B cell (primary cell): Measurements from ENCODE around the gene HINFP. TPM values are rescaled to one million over a fixed set of nuclear protein-coding genes. Genes with fewer than 3 reads are reported as not detected.

Experiments
- ATAC-seq: fragments of 200-7000 bp; cut with Tn5 transposase; one replicate; pipeline ENCODE4 v1.10.0; 2021; ENCODE audit warnings: low read depth, mild to moderate bottlenecking, moderate number of reproducible peaks, moderate library complexity
- CTCF ChIA-PET: fragments of 350-600 bp; sonication (Branson Sonifier 250); formaldehyde crosslinking; loops from one replicate; lab custom pipeline; 2021; ENCODE audit warnings: antibody characterized with exemption, inconsistent platforms; lab: Charles Lee
- POLR2A ChIA-PET: fragments of 350-600 bp; sonication (Branson Sonifier 250); formaldehyde crosslinking; loops from one replicate; lab custom pipeline; 2021; ENCODE audit warnings: antibody characterized with exemption; lab: Charles Lee
- DNase-seq: peaks from one replicate; pipeline ENCODE4 v3.0.0; 2013
- H2AFZ ChIP-seq: 2 replicates; pipeline ENCODE4 v1.6.1; 2012; ENCODE audit warnings: mild to moderate bottlenecking, low read depth, low read length; ENCODE audit not compliant: insufficient read depth, poor library complexity, severe bottlenecking
- H3K27ac ChIP-seq, 2 donors: 1 replicate in 1 of 2; 2 replicates in 1 of 2; pipeline ENCODE4 v1.5.1; 2012 to 2013; ENCODE audit warnings: low read length in 2 of 2, mild to moderate bottlenecking in 2 of 2, moderate library complexity in 1 of 2
- H3K27me3 ChIP-seq, 4 experiments: fragments of 200-600 bp in 1 of 4; sonication (generic) in 1 of 4; replicated peaks in 1 of 4; 1 replicate in 2 of 4; 2 replicates in 2 of 4; pipeline versions ENCODE4 v1.6.1 to v1.7.0; 2013 to 2016; ENCODE audit warnings: low read length in 3 of 4, mild to moderate bottlenecking in 2 of 4, mixed read lengths in 1 of 4, moderate library complexity in 1 of 4; ENCODE audit not compliant: insufficient read depth in 4 of 4, control insufficient read depth in 3 of 4; ENCODE audit errors: control extremely low read depth in 1 of 4
- H3K36me3 ChIP-seq, 2 experiments: replicated peaks in 1 of 2; 1 replicate in 1 of 2; 2 replicates in 1 of 2; pipeline versions ENCODE4 v1.6.1 to v1.7.1; 2013; ENCODE audit warnings: low read length in 1 of 2; ENCODE audit not compliant: insufficient read depth in 2 of 2, control insufficient read depth in 1 of 2; ENCODE audit errors: control extremely low read depth in 1 of 2, extremely low read depth in 1 of 2
- H3K4me1 ChIP-seq, 2 donors: fragments of 200-600 bp in 1 of 2; sonication (generic) in 1 of 2; 1 replicate in 1 of 2; 2 replicates in 1 of 2; pipeline versions ENCODE4 v1.5.1 to v1.6.1; 2013 to 2017; ENCODE audit warnings: low read length in 2 of 2; ENCODE audit not compliant: control insufficient read depth in 2 of 2, insufficient read depth in 2 of 2
- H3K4me2 ChIP-seq: replicated peaks from 2 replicates; pipeline ENCODE3; 2012; ENCODE audit warnings: mild to moderate bottlenecking, low read depth, low read length; ENCODE audit not compliant: poor library complexity, severe bottlenecking
- H3K4me3 ChIP-seq, 5 experiments: fragments of 200-600 bp in 1 of 5; sonication (generic) in 1 of 5; 1 replicate in 3 of 5; 2 replicates in 2 of 5; pipeline versions ENCODE4 v1.5.1 to v1.7.0; 2011 to 2016; ENCODE audit warnings: low read length in 4 of 5, mild to moderate bottlenecking in 4 of 5, low read depth in 2 of 5, control low read depth in 1 of 5, moderate library complexity in 1 of 5; ENCODE audit not compliant: insufficient read depth in 1 of 5; ENCODE audit errors: control extremely low read depth in 1 of 5, extremely low read depth in 1 of 5
- H3K79me2 ChIP-seq: fragments of 200-600 bp; sonication (generic); one replicate; pipeline ENCODE4 v1.6.0; 2016; ENCODE audit warnings: low read length; ENCODE audit not compliant: control insufficient read depth, insufficient read depth
- H3K9ac ChIP-seq: fragments of 200-600 bp; sonication (generic); 2 replicates; pipeline ENCODE4 v1.6.1; 2017; ENCODE audit warnings: mild to moderate bottlenecking, low read length, moderate library complexity
- H3K9me3 ChIP-seq, 3 donors: one replicate each; pipeline versions ENCODE4 v1.6.1 to v1.7.1; 2013; ENCODE audit warnings: low read length in 2 of 3; ENCODE audit not compliant: control insufficient read depth in 2 of 3, insufficient read depth in 1 of 3; ENCODE audit errors: control extremely low read depth in 1 of 3
- H4K20me1 ChIP-seq: 2 replicates; pipeline ENCODE4 v1.6.0; 2012; ENCODE audit warnings: mild to moderate bottlenecking, low read length; ENCODE audit not compliant: insufficient read depth, control insufficient read depth, poor library complexity, severe bottlenecking
- H3K27ac Mint-ChIP-seq: one replicate; pipeline ENCODE4 v1.8.0; 2021; ENCODE audit warnings: mixed read lengths
- H3K27me3 Mint-ChIP-seq: one replicate; pipeline ENCODE4 v1.8.0; 2021; ENCODE audit warnings: mixed read lengths
- H3K4me1 Mint-ChIP-seq: one replicate; pipeline ENCODE4 v1.8.0; 2021; ENCODE audit warnings: mixed read lengths
- H3K4me3 Mint-ChIP-seq: one replicate; pipeline ENCODE4 v1.8.0; 2021; ENCODE audit warnings: mixed read lengths
- H3K9me3 Mint-ChIP-seq: one replicate; pipeline ENCODE4 v1.8.0; 2022; ENCODE audit warnings: mixed read lengths; ENCODE audit not compliant: insufficient read depth
- EZH2 ChIP-seq: IDR thresholded peaks from 2 replicates; pipeline ENCODE4 v1.6.1; 2012; ENCODE audit warnings: borderline replicate concordance, low read depth, mild to moderate bottlenecking, moderate library complexity, low read length; ENCODE audit not compliant: insufficient read depth, poor library complexity, severe bottlenecking
- WGBS: methylation state at CpG from one replicate; pipeline ENCODE4 v1.1.5; 2013; ENCODE audit warnings: missing lambda C conversion rate; ENCODE audit not compliant: insufficient coverage; 5-methylcytosine and 5-hydroxymethylcytosine counted together
- intact Hi-C: fragments of 100-400 bp; cut with micrococcal nuclease; formaldehyde crosslinking; loops from one replicate; pipeline ENCODE4 v1.10.0; 2022
- polyA plus RNA-seq: library from polyadenylated mRNA; depleted of rRNA; stranded (reverse); fragments of >200 nt; gene quantifications from 2 replicates; pipeline ENCODE4 v1.2.3, GENCODE V29; 2012
- total RNA-seq, 2 donors: library from RNA; stranded (reverse); fragments of 120-200 nt in 1 of 2; gene quantifications; 1 replicate in 1 of 2; 2 replicates in 1 of 2; pipeline versions ENCODE4 v1.2.3 to v1.2.4, GENCODE V29; 2013 to 2022
- TF ChIP-seq, protein P1 (sequence below): fragments of 200-600 bp; IDR thresholded peaks from one replicate; pipeline ENCODE4 v1.8.0; 2022; ENCODE audit warnings: antibody characterized with exemption, mild to moderate bottlenecking

Gene HINFP
- total and polyA plus RNA-seq, 2 donors (not counting 1 experiment from before 2014, with no cell fraction given) = 60.6 to 78.7 TPM

DNA sequence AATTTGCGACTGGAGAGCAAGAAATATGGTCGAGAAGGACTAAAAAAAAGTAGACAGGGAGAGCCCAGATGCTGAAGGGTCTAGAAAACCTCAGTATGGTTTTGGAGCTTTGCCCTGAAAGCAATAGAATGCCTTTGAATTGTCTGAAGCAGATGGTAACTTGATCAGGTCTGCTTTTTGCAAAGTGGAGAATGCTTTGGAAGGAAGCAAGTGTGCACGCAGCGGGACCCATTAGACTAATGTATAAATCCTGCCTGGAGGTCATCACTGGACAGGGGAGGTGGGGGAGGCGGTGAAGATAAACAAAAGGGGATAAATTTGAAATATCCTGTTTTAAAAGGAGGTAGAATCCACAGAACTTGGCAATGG lies 757 bp upstream of the HINFP start:
- Histone ChIP-seq H3K9me3 (no peaks in the 10 kb centered on the region), H4K20me1 (peaks cover 10% of the 10 kb centered on the region), H3K9ac (peak overlapping the region; percentile 64), H3K4me1 (peaks cover 15 to 20% of the 10 kb centered on the region in 2 donors), H3K4me3 (peak overlapping the region in 4 of 5 experiments; percentile 45 to 95 (median 51)), H3K36me3 (peaks cover 0 to 12% of the 10 kb centered on the region in 2 experiments), H3K79me2 (peaks cover 42% of the 10 kb centered on the region), H3K27me3 (no peaks in the 10 kb centered on the region), H3K4me2 (peak overlapping the region; percentile 76), H2AFZ (peak overlapping the region; percentile 75), H3K27ac (peak overlapping the region; percentile 72 to 79)
- DNase-seq = no peak
- no peaks in the 10 kb centered on the region for H3K27me3 Mint-ChIP-seq
- H3K4me1 Mint-ChIP-seq = peaks cover 28% of the 10 kb centered on the region
- H3K4me3 Mint-ChIP-seq = peak overlapping the region; percentile 87
- TF ChIP-seq EZH2 = no peak
- TF ChIP-seq, protein P1, sequence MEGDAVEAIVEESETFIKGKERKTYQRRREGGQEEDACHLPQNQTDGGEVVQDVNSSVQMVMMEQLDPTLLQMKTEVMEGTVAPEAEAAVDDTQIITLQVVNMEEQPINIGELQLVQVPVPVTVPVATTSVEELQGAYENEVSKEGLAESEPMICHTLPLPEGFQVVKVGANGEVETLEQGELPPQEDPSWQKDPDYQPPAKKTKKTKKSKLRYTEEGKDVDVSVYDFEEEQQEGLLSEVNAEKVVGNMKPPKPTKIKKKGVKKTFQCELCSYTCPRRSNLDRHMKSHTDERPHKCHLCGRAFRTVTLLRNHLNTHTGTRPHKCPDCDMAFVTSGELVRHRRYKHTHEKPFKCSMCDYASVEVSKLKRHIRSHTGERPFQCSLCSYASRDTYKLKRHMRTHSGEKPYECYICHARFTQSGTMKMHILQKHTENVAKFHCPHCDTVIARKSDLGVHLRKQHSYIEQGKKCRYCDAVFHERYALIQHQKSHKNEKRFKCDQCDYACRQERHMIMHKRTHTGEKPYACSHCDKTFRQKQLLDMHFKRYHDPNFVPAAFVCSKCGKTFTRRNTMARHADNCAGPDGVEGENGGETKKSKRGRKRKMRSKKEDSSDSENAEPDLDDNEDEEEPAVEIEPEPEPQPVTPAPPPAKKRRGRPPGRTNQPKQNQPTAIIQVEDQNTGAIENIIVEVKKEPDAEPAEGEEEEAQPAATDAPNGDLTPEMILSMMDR = no peak
- intact Hi-C loops = loop anchor here (1.0 kb wide), 10 partner anchors 13 to 329 kb away; partner anchors contain the start of genes C2CD2L, DDX6, DPAGT1 and HMBS
- ATAC-seq = no peak
- no peaks in the 10 kb centered on the region for H3K9me3 Mint-ChIP-seq
- POLR2A ChIA-PET = interaction anchor here (0.5 to 1.9 kb wide), 6 partner anchors 8 to 228 kb away, joined by 3 to 11 read pairs (median 5); partner anchors contain the start of genes C2CD2L, DPAGT1 and NLRX1
- CTCF ChIA-PET = interaction anchor here (1.4 to 2.1 kb wide), 3 partner anchors 12 to 85 kb away, joined by 4 to 8 read pairs (median 6); partner anchors contain the start of gene CBL
- H3K27ac Mint-ChIP-seq = peak overlapping the region; percentile 90
- 59% methylated on average over 5 of the region's 5 CpGs for WGBS

- Histone ChIP-seq H3K9ac (peak overlapping the region; percentile 89), H4K20me1 (peaks cover 10% of the 10 kb centered on the region), H3K4me2 (peak overlapping the region; percentile 76), H3K36me3 (peaks cover 0 to 13% of the 10 kb centered on the region in 2 experiments), H3K27me3 (no peaks in the 10 kb centered on the region), H2AFZ (peak overlapping the region; percentile 97), H3K79me2 (peaks cover 45% of the 10 kb centered on the region), H3K27ac (peak overlapping the region; percentile 54 to 90), H3K4me1 (peaks cover 15 to 17% of the 10 kb centered on the region in 2 donors), H3K9me3 (no peaks in the 10 kb centered on the region), H3K4me3 (peak overlapping the region; percentile 91 to 97 (median 95))
- CTCF ChIA-PET = interaction anchor here (0.5 to 2.1 kb wide), 6 partner anchors 13 to 363 kb away, joined by 3 to 8 read pairs (median 4); partner anchors contain the start of genes CBL and VPS11
- TF ChIP-seq EZH2 = no peak
- TF ChIP-seq, protein P1 = no peak
- no peak for ATAC-seq
- H3K4me1 Mint-ChIP-seq = peaks cover 28% of the 10 kb centered on the region
- H3K9me3 Mint-ChIP-seq = no peaks in the 10 kb centered on the region
- DNase-seq = no peak
- POLR2A ChIA-PET = interaction anchor here (0.8 to 1.9 kb wide), 8 partner anchors 10 to 138 kb away, joined by 3 to 11 read pairs (median 6); partner anchors contain the start of genes C2CD2L, DPAGT1 and NLRX1
- intact Hi-C loops = loop anchor here (1.0 kb wide), 10 partner anchors 14 to 330 kb away; partner anchors contain the start of genes C2CD2L, DDX6, DPAGT1 and HMBS
- H3K27ac Mint-ChIP-seq = peak overlapping the region; percentile 90
- H3K27me3 Mint-ChIP-seq = no peaks in the 10 kb centered on the region
- peak overlapping the region; percentile 87 for H3K4me3 Mint-ChIP-seq
- 0% methylated on average over 7 of the region's 20 CpGs for WGBS
Measured at GRCh38 chr11:119121811-119122124, 388 bp downstream of the HINFP start.
